GM18861 (cell line): ENCODE results near the gene NHEJ1.

ENCODE experiments used
- ATAC-seq: cut with Tn5 transposase; IDR thresholded peaks from one replicate; pipeline ENCODE4 v1.9.1; 2021; ENCODE audit not compliant: unreplicated experiment

Gene NHEJ1

GRCh38 chr2:219125225-219125885, 35.3 kb downstream of the NHEJ1 start:
- no peak for ATAC-seq

- no peak for ATAC-seq
Observed at GRCh38 chr2:219124381-219125110, 36.1 kb downstream of the NHEJ1 start.

DNA sequence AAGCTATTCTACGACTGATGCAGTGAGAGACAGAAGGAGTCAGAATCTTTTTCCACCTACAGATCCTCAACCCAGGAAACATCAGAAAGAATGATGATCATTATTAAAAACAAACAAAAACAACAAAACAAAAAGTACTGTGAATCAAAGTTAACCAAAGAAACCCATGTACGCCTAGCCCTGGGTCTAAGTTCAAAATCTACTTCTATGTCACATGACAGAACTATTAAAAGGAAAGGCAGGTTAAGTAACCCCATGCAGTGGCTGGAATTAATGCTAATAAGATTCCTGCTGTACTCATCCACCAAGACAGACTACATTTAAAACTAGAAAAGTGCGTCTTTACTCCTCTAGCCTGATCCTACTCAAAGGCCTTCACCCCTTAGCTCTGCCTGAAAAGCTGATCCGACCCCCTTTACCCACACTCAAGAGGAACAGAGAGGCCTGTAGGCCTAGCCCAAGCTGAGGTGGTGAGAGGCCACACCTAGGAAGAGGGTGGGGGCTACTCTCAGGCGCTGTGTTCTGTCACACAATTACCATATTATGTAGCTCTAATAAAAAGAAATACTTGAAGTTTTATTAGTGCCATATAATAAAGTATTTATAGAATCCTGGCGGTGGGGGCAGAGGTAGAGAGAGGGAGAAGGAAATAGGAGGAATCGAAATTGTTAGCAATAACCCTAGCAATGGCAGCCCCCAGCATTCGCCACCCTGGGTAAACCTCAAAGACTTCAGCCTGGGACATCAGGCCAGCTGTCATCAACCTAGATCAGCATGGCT, 37.1 kb downstream of the NHEJ1 start:
- ATAC-seq: no peak

DNA sequence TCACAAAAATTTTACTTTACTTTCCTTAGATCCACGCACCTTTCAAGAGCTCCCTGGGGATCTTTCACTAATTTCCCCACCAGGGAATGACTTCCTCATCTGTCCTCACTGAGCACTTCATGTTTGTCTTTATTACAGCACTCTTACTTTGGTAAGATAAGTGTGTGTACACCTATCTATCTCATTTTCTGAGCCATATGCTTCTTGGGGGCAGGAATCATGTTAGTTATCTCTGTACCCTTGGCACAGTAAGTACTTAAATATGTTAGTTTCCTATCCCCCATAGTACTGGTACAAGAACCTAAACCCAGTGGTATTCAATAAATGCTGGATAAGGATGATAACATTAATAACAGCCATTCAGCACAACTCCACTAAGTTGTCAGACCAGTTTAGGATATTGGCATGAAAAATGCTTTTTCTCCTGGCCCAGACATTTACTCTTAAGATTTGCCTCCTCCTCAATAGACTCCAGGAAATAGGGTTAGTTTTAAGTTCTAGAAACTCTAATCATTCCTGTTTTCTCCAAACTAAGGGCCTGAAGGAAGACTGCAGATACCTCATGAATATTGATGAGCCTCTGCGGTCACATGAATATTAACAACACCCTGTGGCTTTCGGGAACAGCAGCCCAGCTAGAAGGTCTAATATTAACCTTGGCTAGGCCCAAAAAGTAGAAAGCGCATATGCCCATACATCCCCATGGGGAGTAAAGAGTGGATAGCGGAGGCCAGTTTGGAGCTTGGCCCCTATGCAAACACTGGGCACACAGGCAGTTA, 38.2 kb downstream of the NHEJ1 start:
- no peak for ATAC-seq

- no peak for ATAC-seq
Observed at GRCh38 chr2:219120082-219120481, 40.5 kb downstream of the NHEJ1 start.

DNA sequence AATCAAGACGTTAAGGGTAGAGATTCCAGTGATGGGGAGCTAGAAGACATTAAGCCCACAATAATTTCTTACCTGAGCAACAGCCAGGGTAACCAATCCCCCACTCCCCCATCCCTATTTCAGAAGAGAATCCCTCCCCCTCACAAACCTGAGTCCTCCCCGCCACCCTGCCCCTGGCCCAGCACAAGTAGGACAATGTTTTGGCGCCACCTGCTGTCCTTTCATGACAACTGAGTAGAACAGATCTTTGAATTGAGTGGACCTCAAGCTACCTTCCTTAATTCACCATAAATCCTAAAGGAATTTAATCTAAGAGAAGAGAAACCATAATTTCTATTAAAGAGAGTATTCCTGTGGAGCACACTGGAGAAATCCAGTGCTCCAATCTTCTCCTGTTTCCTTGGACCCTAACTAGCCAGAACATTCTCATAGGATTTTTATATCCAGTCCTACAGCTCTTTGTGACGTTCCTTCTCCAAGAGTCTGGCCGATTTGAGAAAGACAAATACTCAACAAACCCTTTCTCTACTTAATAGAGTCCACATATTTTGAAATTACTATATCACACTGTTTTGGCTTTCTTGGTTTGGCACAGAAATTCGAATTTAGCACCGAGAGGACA, 41.1 kb downstream of the NHEJ1 start:
- no peak for ATAC-seq

- ATAC-seq: no peak
Observed at GRCh38 chr2:219118504-219118903, 42.1 kb downstream of the NHEJ1 start.

DNA sequence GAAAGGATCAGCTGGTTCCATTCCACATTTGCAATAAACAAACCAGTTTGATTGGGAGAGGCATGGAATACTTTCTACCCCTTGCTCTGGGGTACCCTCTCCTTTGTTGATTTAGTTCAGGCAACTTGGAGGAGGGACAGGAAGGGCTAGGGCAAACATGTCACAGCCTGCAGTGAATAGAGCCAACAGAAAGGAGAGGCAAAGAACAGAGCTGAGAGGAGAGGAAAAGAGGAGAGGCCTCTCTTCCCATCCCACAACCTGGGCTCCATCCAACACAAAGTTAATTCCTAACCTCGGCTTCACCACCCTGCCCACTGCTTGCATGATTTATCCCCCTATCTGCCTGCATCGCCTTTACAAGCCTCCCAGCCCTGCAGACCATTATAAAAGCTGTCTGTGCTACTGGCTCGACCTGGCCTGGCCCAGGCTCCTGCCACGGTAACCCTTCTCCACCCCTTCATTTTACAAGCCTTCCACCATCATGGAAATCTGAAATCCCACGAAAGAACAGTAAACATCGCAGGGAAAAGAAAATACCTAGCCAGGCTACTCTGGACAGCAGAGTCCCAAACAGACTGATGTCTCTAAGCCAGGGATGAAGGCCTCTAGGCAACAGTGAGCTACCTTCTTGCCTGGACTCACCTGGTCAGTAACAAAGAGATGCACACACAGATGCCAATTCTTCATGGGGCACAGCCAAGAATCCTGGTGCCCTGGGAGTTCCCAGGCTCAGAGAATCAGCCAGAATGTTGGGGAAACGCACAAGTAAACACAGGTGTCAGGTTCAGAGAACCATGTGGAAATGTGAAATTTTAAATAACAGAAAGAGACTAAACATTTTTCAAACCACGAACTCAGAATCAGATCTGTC, 43.6 kb downstream of the NHEJ1 start:
- no peak for ATAC-seq

GRCh38 chr2:219112651-219113338, 47.8 kb downstream of the NHEJ1 start:
- no peak for ATAC-seq

DNA sequence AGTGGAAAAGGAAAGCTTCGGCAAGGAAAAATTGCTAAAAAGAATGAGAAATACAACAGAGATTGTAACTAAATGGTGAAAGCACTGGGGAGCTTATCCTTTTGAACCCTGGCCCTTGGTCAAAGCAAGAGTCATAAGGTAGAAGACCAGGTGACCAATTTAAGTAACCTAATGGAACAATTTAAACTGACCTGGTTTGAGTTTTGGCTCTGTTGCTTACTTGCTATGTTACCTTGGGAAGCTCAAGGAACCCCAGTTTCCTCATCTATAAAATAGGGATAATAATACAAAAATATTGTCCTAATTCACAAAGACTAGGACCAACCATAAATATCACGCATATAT, 48.6 kb downstream of the NHEJ1 start:
- no peak for ATAC-seq

GRCh38 chr2:219111375-219112061, 49.1 kb downstream of the NHEJ1 start:
- no peak for ATAC-seq

- no peak for ATAC-seq
Observed at GRCh38 chr2:219109471-219109870, 51.1 kb downstream of the NHEJ1 start.

DNA sequence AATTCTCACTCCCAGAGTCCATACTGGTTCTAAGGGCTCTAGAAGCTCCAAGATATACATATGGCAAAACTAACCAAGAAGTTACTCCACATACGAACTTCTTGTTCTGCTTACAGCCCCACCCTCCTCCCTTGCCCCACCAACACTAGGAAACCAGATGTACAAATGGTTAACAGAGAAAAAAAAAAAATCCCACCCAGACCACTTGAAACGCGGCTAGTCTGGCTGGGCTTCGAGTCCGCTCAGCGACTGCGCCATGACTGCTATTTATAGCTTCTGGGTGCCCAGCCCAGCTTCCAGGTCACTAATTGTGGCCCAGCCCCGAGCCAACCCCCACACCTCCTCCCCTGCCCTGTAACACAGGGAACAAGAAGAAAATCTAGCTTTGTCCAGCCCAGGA, 52.9 kb downstream of the NHEJ1 start:
- ATAC-seq: no peak

DNA sequence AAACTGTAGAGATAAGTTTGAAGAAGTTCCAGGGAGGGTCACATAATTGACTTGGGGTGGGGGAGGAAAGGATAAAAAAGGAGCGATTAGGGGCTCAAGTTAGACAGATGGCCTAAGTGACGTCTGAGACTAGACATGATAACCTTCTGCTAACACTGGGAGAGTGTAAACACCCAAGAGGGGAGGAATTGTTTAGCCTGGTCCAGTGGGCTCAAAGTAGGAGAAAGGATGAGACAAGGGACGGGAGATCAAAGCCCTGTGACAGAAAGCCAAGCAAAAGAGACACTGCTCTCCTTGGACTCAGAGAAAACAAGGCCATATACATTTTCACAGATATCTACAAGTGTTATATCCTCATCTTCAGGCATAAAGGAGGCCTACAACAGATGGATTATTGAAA, 54.4 kb downstream of the NHEJ1 start:
- ATAC-seq: no peak

DNA sequence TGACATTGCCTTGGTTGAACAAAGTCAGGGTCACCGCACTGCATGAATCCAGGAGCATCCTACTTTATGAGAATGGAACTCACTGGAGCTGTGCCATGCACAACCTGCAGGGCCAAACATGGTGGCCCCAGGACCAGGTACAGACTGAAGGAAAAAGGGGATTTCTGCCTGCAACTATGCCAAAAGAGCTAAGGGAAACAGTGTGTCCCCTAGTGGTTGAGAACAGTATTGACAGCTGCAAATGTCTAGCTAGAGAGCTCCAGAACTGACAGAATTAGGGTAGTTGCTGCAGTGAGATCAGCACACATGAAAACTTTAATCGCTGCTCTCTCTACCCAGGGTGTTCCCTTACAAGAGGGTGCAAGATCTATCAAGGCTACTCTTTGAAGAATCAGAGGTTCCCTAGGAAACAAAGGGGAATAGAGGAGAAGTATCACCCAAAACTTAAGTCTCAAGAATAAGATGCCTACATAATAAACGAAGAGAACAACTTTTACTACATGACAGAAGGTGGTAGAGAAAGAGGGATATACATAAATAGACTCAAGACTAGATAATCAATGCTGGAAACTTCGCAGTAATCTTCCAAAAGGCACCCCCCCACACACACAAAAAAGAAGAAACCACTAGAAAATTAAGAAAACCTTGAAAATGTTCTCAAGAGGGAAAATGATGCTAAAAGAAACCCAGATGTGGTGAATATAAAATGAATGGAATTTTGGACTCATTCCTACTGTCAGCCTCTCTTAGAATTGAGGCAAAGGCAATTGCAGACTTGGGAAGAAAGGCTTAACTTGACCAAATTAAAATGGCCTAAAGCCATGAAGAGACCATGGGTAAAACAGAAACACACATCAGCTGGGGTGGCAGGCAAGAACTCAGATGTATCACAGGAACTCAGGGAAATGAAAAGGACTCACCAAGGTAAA, 56.2 kb downstream of the NHEJ1 start:
- ATAC-seq: no peak

GRCh38 chr2:219099329-219099728, 61.3 kb downstream of the NHEJ1 start:
- no peak for ATAC-seq

GRCh38 chr2:219095406-219095935, 65.1 kb downstream of the NHEJ1 start:
- no peak for ATAC-seq
